WI38 (cell line): ENCODE results near the gene RSAD1.

Source experiments
- H3K4me3 ChIP-seq: 2 replicates; pipeline ENCODE4 v1.5.1; 2011; ENCODE audit warnings: low read depth, mild to moderate bottlenecking, control low read depth, low read length
- TF ChIP-seq, protein P1 (sequence below): IDR thresholded peaks from 2 replicates; pipeline ENCODE4 v1.5.1; 2012; ENCODE audit warnings: low read depth, mild to moderate bottlenecking, control low read depth, low read length

RSAD1 gene

DNA sequence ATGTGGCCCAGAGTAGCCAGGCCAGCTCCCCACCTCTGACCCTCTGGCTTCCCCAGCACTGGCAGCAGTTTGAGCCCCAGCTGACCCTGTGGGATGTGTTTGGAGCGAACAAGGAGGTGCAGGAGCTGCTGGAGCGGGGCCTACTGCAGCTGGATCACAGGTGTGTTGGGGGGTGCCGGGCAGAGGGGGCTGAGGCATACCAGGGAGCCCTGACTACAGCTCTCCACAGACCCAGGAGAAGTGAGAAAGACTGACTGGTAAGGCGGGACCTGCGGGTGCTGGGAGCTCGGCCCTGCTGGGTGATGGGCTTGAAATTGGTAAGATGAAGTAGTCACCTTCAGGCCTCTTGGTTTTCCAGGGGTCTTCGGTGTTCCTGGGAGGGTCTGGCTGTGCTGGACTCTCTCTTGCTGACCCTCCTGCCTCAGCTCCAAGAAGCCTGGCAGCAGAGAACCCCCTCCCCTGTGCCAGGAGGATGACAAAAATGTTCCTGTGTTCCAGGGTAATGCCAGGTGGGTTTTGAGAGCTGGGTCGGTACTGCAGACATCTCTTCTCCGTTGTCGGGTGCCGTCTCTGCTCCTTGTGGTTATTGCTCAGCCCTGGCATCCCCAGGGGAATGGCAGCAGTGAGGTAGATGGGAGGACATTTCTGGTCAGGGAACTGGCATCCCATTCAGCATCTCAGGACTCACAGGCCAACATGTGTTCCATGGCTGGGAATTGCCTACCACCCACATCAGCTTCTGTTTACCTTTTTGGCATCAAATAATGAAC is 5.9 kb downstream of the RSAD1 start:
- TF ChIP-seq, protein P1, sequence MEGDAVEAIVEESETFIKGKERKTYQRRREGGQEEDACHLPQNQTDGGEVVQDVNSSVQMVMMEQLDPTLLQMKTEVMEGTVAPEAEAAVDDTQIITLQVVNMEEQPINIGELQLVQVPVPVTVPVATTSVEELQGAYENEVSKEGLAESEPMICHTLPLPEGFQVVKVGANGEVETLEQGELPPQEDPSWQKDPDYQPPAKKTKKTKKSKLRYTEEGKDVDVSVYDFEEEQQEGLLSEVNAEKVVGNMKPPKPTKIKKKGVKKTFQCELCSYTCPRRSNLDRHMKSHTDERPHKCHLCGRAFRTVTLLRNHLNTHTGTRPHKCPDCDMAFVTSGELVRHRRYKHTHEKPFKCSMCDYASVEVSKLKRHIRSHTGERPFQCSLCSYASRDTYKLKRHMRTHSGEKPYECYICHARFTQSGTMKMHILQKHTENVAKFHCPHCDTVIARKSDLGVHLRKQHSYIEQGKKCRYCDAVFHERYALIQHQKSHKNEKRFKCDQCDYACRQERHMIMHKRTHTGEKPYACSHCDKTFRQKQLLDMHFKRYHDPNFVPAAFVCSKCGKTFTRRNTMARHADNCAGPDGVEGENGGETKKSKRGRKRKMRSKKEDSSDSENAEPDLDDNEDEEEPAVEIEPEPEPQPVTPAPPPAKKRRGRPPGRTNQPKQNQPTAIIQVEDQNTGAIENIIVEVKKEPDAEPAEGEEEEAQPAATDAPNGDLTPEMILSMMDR = no peak
- H3K4me3 ChIP-seq = no peak overlapping the region

DNA sequence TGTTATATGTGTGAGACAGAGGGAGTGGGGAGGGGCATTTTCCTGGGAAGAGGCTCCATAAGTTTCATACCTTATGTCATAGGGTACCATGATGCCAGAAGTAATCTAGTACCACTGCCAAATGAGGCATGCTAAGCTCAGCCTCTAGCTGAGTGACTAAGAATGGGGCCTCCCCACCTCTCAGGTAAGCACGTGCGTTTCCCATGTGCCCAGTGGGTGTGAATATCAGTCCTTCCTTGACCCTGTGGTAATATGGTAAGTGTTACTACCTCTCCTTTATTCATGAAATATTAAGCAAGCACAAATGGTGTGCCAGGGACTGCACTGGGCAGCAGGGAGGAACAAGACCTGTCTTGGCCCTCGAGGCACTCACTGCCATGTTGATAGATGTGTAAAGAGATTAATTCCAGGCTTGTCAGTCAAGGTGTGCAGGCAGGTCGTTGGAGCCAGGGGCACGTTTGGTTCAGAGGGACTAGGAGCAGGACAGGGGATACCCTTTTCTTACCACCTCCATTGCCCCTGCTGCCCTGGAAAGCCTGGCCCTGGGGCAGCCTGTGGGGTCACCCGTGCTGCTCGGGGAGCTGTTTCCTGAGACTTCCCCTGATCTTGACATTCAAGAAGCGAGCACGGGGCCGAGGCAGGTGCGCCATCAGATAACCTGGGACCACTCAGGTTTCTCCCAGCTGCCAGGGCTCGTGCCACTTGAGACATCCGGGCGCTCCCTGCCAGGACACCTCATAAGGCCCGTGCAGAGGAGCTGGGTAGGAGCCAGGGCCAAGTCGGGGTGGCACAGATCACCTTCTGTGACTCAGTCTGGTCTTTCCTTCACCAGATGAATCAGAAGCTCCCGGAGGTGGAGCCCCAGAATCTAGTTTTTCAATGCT is 8.8 kb downstream of the RSAD1 start:
- no peak overlapping the region for H3K4me3 ChIP-seq
- TF ChIP-seq, protein P1 = no peak

DNA sequence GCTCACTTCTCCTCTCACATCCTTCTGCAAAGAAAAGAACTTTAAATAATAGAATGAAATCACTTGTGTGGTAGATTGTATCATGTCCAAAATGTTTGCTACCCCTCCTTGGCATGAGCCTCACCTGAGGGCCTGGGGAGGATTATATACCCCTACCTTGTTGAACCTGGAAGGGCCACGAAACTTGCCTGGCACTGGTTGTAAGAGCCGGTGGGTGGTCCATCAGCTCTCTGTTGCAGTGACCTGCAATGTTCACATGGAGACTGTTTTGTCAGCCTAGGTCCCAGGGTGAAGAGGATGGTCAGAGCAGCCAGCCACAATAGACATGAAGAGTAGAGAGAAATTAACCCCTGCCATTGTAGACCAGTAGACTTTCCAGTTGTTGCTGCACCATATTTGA is 10.2 kb downstream of the RSAD1 start:
- H3K4me3 ChIP-seq = no peak overlapping the region
- TF ChIP-seq, protein P1 = no peak

DNA sequence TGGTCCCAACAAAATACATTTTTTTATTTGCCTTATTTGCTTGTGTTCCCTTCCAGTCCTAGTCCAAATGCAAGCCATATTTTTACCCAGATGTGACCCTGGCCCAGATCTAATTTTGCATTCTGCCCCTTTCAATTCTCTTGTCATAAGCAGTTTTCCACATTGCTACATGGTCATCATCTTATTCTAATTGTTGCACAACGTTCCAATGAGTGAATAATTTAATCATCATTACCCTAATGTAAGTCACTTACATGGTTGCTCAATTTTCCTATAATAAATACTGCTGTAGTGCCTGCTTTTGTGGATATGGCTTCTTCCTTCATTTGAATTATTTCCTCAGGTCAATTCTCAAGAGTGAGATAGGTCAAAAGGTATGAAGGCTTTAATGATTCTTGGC is 12.8 kb downstream of the RSAD1 start:
- no peak overlapping the region for H3K4me3 ChIP-seq
- TF ChIP-seq, protein P1 = no peak

DNA sequence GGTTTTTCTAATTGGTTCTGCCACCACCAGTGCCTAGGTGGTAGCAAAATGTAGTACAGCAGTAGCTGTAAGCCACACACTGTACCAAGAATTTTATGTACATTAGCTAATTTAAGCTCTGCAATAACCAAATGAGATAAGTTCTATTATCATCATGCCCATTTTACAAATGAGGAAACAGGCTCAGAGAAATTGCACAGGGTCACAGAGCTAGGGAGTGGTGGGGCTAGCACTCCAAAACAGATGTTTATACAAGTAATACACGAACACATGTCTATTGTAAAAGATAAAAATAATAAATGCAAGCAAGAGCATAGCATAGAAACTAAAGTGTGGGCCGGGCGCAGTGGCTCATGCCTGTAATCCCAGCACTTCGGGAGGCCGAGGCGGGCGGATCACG is 13.6 kb downstream of the RSAD1 start:
- TF ChIP-seq, protein P1 = no peak

DNA sequence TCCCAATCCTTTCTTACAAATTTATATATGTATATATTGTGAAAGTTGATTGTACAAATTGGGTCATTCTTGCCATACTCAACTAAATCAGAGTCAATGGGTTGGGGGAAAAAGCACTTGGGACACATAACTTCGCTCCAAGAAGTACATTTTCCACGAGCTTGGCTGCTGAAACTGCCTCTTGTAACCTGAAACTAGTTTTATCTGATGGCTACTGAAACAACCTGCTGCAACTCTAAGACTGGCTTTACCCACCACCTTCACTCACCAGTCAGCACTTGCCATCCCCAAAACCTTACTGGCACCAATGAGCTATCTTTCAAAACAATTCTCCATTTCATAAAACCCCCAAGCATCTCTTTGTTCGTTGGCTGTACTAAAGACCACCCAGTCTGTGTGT is 15.1 kb downstream of the RSAD1 start:
- no peak overlapping the region for H3K4me3 ChIP-seq
- TF ChIP-seq, protein P1 = no peak

More for the DNA sequence above, 13.6 kb downstream of the RSAD1 start:
- no peak overlapping the region for H3K4me3 ChIP-seq
